B cell (primary cell): ENCODE data around the gene TCN2. TPM values are rescaled to one million over a fixed set of nuclear protein-coding genes. Genes with fewer than 3 reads are reported as not detected.

Source experiments
- ATAC-seq: fragments of 200-7000 bp; cut with Tn5 transposase; one replicate; pipeline ENCODE4 v1.10.0; 2021; ENCODE audit warnings: low read depth, mild to moderate bottlenecking, moderate number of reproducible peaks, moderate library complexity
- CTCF ChIA-PET: fragments of 350-600 bp; sonication (Branson Sonifier 250); formaldehyde crosslinking; loops from one replicate; lab custom pipeline; 2021; ENCODE audit warnings: antibody characterized with exemption, inconsistent platforms; lab: Charles Lee
- POLR2A ChIA-PET: fragments of 350-600 bp; sonication (Branson Sonifier 250); formaldehyde crosslinking; loops from one replicate; lab custom pipeline; 2021; ENCODE audit warnings: antibody characterized with exemption; lab: Charles Lee
- DNase-seq: peaks from one replicate; pipeline ENCODE4 v3.0.0; 2013
- H2AFZ ChIP-seq: 2 replicates; pipeline ENCODE4 v1.6.1; 2012; ENCODE audit warnings: mild to moderate bottlenecking, low read depth, low read length; ENCODE audit not compliant: insufficient read depth, poor library complexity, severe bottlenecking
- H3K27ac ChIP-seq, 2 donors: 1 replicate in 1 of 2; 2 replicates in 1 of 2; pipeline ENCODE4 v1.5.1; 2012 to 2013; ENCODE audit warnings: low read length in 2 of 2, mild to moderate bottlenecking in 2 of 2, moderate library complexity in 1 of 2
- H3K27me3 ChIP-seq, 4 experiments: fragments of 200-600 bp in 1 of 4; sonication (generic) in 1 of 4; replicated peaks in 1 of 4; 1 replicate in 2 of 4; 2 replicates in 2 of 4; pipeline versions ENCODE4 v1.6.1 to v1.7.0; 2013 to 2016; ENCODE audit warnings: low read length in 3 of 4, mild to moderate bottlenecking in 2 of 4, mixed read lengths in 1 of 4, moderate library complexity in 1 of 4; ENCODE audit not compliant: insufficient read depth in 4 of 4, control insufficient read depth in 3 of 4; ENCODE audit errors: control extremely low read depth in 1 of 4
- H3K36me3 ChIP-seq, 2 experiments: replicated peaks in 1 of 2; 1 replicate in 1 of 2; 2 replicates in 1 of 2; pipeline versions ENCODE4 v1.6.1 to v1.7.1; 2013; ENCODE audit warnings: low read length in 1 of 2; ENCODE audit not compliant: insufficient read depth in 2 of 2, control insufficient read depth in 1 of 2; ENCODE audit errors: control extremely low read depth in 1 of 2, extremely low read depth in 1 of 2
- H3K4me1 ChIP-seq, 2 donors: fragments of 200-600 bp in 1 of 2; sonication (generic) in 1 of 2; 1 replicate in 1 of 2; 2 replicates in 1 of 2; pipeline versions ENCODE4 v1.5.1 to v1.6.1; 2013 to 2017; ENCODE audit warnings: low read length in 2 of 2; ENCODE audit not compliant: control insufficient read depth in 2 of 2, insufficient read depth in 2 of 2
- H3K4me2 ChIP-seq: replicated peaks from 2 replicates; pipeline ENCODE3; 2012; ENCODE audit warnings: mild to moderate bottlenecking, low read depth, low read length; ENCODE audit not compliant: poor library complexity, severe bottlenecking
- H3K4me3 ChIP-seq, 5 experiments: fragments of 200-600 bp in 1 of 5; sonication (generic) in 1 of 5; 1 replicate in 3 of 5; 2 replicates in 2 of 5; pipeline versions ENCODE4 v1.5.1 to v1.7.0; 2011 to 2016; ENCODE audit warnings: low read length in 4 of 5, mild to moderate bottlenecking in 4 of 5, low read depth in 2 of 5, control low read depth in 1 of 5, moderate library complexity in 1 of 5; ENCODE audit not compliant: insufficient read depth in 1 of 5; ENCODE audit errors: control extremely low read depth in 1 of 5, extremely low read depth in 1 of 5
- H3K79me2 ChIP-seq: fragments of 200-600 bp; sonication (generic); one replicate; pipeline ENCODE4 v1.6.0; 2016; ENCODE audit warnings: low read length; ENCODE audit not compliant: control insufficient read depth, insufficient read depth
- H3K9ac ChIP-seq: fragments of 200-600 bp; sonication (generic); 2 replicates; pipeline ENCODE4 v1.6.1; 2017; ENCODE audit warnings: mild to moderate bottlenecking, low read length, moderate library complexity
- H3K9me3 ChIP-seq, 3 donors: one replicate each; pipeline versions ENCODE4 v1.6.1 to v1.7.1; 2013; ENCODE audit warnings: low read length in 2 of 3; ENCODE audit not compliant: control insufficient read depth in 2 of 3, insufficient read depth in 1 of 3; ENCODE audit errors: control extremely low read depth in 1 of 3
- H4K20me1 ChIP-seq: 2 replicates; pipeline ENCODE4 v1.6.0; 2012; ENCODE audit warnings: mild to moderate bottlenecking, low read length; ENCODE audit not compliant: insufficient read depth, control insufficient read depth, poor library complexity, severe bottlenecking
- H3K27ac Mint-ChIP-seq: one replicate; pipeline ENCODE4 v1.8.0; 2021; ENCODE audit warnings: mixed read lengths
- H3K27me3 Mint-ChIP-seq: one replicate; pipeline ENCODE4 v1.8.0; 2021; ENCODE audit warnings: mixed read lengths
- H3K4me1 Mint-ChIP-seq: one replicate; pipeline ENCODE4 v1.8.0; 2021; ENCODE audit warnings: mixed read lengths
- H3K4me3 Mint-ChIP-seq: one replicate; pipeline ENCODE4 v1.8.0; 2021; ENCODE audit warnings: mixed read lengths
- H3K9me3 Mint-ChIP-seq: one replicate; pipeline ENCODE4 v1.8.0; 2022; ENCODE audit warnings: mixed read lengths; ENCODE audit not compliant: insufficient read depth
- EZH2 ChIP-seq: IDR thresholded peaks from 2 replicates; pipeline ENCODE4 v1.6.1; 2012; ENCODE audit warnings: borderline replicate concordance, low read depth, mild to moderate bottlenecking, moderate library complexity, low read length; ENCODE audit not compliant: insufficient read depth, poor library complexity, severe bottlenecking
- whole genome bisulfite sequencing: methylation state at CpG from one replicate; pipeline ENCODE4 v1.1.5; 2013; ENCODE audit warnings: missing lambda C conversion rate; ENCODE audit not compliant: insufficient coverage; 5-methylcytosine and 5-hydroxymethylcytosine counted together
- intact Hi-C: fragments of 100-400 bp; cut with micrococcal nuclease; formaldehyde crosslinking; loops from one replicate; pipeline ENCODE4 v1.10.0; 2022
- polyA plus RNA-seq: library from polyadenylated mRNA; depleted of rRNA; stranded (reverse); fragments of >200 nt; gene quantifications from 2 replicates; pipeline ENCODE4 v1.2.3, GENCODE V29; 2012
- total RNA-seq, 2 donors: library from RNA; stranded (reverse); fragments of 120-200 nt in 1 of 2; gene quantifications; 1 replicate in 1 of 2; 2 replicates in 1 of 2; pipeline versions ENCODE4 v1.2.3 to v1.2.4, GENCODE V29; 2013 to 2022
- TF ChIP-seq, protein P1 (sequence below): fragments of 200-600 bp; IDR thresholded peaks from one replicate; pipeline ENCODE4 v1.8.0; 2022; ENCODE audit warnings: antibody characterized with exemption, mild to moderate bottlenecking

Gene TCN2
- total and polyA plus RNA-seq, 2 donors (not counting 1 experiment from before 2014, with no cell fraction given), result 0.37 to 0.40 TPM

DNA sequence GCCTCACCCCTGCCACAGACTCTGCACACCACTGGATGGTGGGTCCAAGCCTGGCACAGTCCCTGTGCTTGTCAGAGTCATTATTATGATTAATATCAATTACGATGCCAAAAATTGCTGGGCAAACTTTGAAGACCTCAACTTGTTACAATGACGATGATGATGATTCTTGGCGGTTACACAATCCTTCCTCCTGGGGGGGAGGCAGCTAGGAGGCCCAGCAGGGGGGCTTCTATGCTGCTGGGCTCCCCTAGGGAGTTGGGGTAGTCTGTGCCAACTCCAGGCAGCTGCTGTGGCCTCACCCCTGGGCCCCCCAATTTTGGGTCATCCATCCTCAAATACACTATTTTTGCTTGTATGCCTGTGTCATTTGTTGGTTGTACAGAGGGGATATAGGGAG lies 40.6 kb downstream of the TCN2 start:
- no peak overlapping the region for H3K4me2 ChIP-seq
- 100% methylated on average over 2 of the region's 3 CpGs for WGBS
- no peaks in the 10 kb centered on the region for H3K79me2 ChIP-seq
- ChIA-PET POLR2A (no interaction called here), CTCF (interaction anchor here (3.9 kb wide), 1 partner anchor 12 kb away, joined by 20 read pairs; the partner anchor contains the start of gene SLC35E4)
- H3K4me3 ChIP-seq, result no peak overlapping the region
- H3K9ac ChIP-seq, result no peak overlapping the region
- H3K27me3 ChIP-seq, result no peaks in the 10 kb centered on the region
- ATAC-seq (no peak), DNase-seq (no peak)
- no peak for TF ChIP-seq EZH2
- TF ChIP-seq, protein P1, sequence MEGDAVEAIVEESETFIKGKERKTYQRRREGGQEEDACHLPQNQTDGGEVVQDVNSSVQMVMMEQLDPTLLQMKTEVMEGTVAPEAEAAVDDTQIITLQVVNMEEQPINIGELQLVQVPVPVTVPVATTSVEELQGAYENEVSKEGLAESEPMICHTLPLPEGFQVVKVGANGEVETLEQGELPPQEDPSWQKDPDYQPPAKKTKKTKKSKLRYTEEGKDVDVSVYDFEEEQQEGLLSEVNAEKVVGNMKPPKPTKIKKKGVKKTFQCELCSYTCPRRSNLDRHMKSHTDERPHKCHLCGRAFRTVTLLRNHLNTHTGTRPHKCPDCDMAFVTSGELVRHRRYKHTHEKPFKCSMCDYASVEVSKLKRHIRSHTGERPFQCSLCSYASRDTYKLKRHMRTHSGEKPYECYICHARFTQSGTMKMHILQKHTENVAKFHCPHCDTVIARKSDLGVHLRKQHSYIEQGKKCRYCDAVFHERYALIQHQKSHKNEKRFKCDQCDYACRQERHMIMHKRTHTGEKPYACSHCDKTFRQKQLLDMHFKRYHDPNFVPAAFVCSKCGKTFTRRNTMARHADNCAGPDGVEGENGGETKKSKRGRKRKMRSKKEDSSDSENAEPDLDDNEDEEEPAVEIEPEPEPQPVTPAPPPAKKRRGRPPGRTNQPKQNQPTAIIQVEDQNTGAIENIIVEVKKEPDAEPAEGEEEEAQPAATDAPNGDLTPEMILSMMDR, result no peak
- no peaks in the 10 kb centered on the region for H3K9me3 ChIP-seq
- Mint-ChIP-seq H3K4me3 (no peak overlapping the region), H3K4me1 (peaks cover 9% of the 10 kb centered on the region), H3K27ac (no peak overlapping the region), H3K27me3 (no peaks in the 10 kb centered on the region), H3K9me3 (no peaks in the 10 kb centered on the region)
- H3K36me3 ChIP-seq, result no peaks in the 10 kb centered on the region
- no peaks in the 10 kb centered on the region for H4K20me1 ChIP-seq
- H2AFZ ChIP-seq, result no peak overlapping the region
- peaks cover 0 to 7% of the 10 kb centered on the region in 2 donors for H3K4me1 ChIP-seq
- intact Hi-C loops, result no loop called here
- H3K27ac ChIP-seq, result no peak overlapping the region

DNA sequence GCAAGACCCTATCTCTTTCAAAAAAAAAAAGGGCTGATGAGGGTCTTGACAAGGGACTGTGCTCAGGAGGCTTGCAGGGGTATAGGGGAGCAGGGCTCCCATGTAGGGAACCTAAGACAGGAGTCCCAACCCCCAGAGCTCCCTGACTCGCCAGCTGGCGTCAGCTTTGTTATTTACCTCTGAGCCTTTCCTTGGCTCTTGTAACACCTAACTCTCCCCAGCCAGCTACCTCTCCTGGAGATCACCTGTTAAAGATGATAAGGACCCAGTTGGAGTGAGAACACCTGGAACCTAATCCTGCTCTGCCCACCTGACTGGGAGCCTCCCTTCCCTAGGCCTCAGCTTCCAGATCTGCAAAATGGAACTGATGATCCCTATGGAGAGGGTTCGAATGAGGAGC lies 41.9 kb downstream of the TCN2 start:
- WGBS, result no CpG with 5 or more reads among the region's 3 CpGs
- Histone ChIP-seq H3K9ac (no peak overlapping the region), H3K36me3 (no peaks in the 10 kb centered on the region), H3K27ac (no peak overlapping the region), H3K4me3 (no peak overlapping the region), H3K27me3 (no peaks in the 10 kb centered on the region), H3K9me3 (no peaks in the 10 kb centered on the region), H2AFZ (no peak overlapping the region), H3K4me2 (no peak overlapping the region), H3K79me2 (no peaks in the 10 kb centered on the region), H4K20me1 (no peaks in the 10 kb centered on the region), H3K4me1 (peaks cover 0 to 7% of the 10 kb centered on the region in 2 donors)
- no peak for TF ChIP-seq EZH2
- intact Hi-C loops, result loop anchor here (1.0 kb wide), 1 partner anchor 14 kb away; the partner anchor contains the start of gene SLC35E4
- no peaks in the 10 kb centered on the region for H3K27me3 Mint-ChIP-seq
- H3K27ac Mint-ChIP-seq, result no peak overlapping the region
- DNase-seq, result no peak
- peaks cover 9% of the 10 kb centered on the region for H3K4me1 Mint-ChIP-seq
- no peak for ATAC-seq
- H3K4me3 Mint-ChIP-seq, result no peak overlapping the region
- H3K9me3 Mint-ChIP-seq, result no peaks in the 10 kb centered on the region
- ChIA-PET CTCF (interaction anchor here (1.7 to 3.9 kb wide), 2 partner anchors 14 to 16 kb away, joined by 6 to 20 read pairs; partner anchors contain the start of gene SLC35E4), POLR2A (interaction anchor here (0.6 kb wide), 1 partner anchor 273 kb away, joined by 3 read pairs; no protein-coding TSS in a partner anchor)
